Tibial artery (tissue), 4 donors: ENCODE measurements around the gene DEAF1.

Source experiments
- DNase-seq, 2 donors: peaks; one replicate each; pipeline ENCODE4 v3.0.0-alpha.2; 2019
- H3K27ac ChIP-seq, 2 donors: fragments of 200-600 bp; sonication (generic) in 1 of 2; 1 replicate in 1 of 2; 2 replicates in 1 of 2; pipeline ENCODE4 v1.5.1; 2018 to 2019; ENCODE audit warnings: mild to moderate bottlenecking in 1 of 2
- H3K27me3 ChIP-seq, 2 donors: fragments of 200-600 bp; sonication (generic) in 1 of 2; one replicate each; pipeline versions ENCODE4 v1.5.1 to v1.6.0; 2016 to 2019
- H3K36me3 ChIP-seq, 3 donors: fragments of 200-600 bp; sonication (generic) in 2 of 3; one replicate each; pipeline ENCODE4 v1.5.1; 2016 to 2019; ENCODE audit warnings: mild to moderate bottlenecking in 2 of 3
- H3K4me1 ChIP-seq, 4 donors: fragments of 200-600 bp; sonication (generic) in 2 of 4; 1 replicate in 3 of 4; 2 replicates in 1 of 4; pipeline ENCODE4 v1.5.1; 2016 to 2019
- H3K4me3 ChIP-seq, 2 donors: fragments of 200-600 bp; sonication (generic) in 1 of 2; 1 replicate in 1 of 2; 2 replicates in 1 of 2; pipeline ENCODE4 v1.5.1; 2018 to 2019; ENCODE audit warnings: mild to moderate bottlenecking in 2 of 2
- H3K9me3 ChIP-seq, 3 donors: fragments of 200-600 bp; sonication (generic) in 1 of 3; one replicate each; pipeline ENCODE4 v1.5.1; 2016 to 2019
- intact Hi-C: fragments of 100-400 bp; cut with DNase I; formaldehyde crosslinking; loops from one replicate; pipeline ENCODE4 v1.15.0; 2023; ENCODE audit warnings: low total_unique reads
- TF ChIP-seq, protein P1 (sequence below), 2 experiments: fragments of 200-600 bp in 1 of 2; fragments of 450-650 bp in 1 of 2; IDR thresholded peaks; one replicate each; pipeline ENCODE4 v1.5.1; 2017 to 2019; ENCODE audit warnings: antibody characterized with exemption in 2 of 2, mild to moderate bottlenecking in 1 of 2, moderate library complexity in 1 of 2

Gene DEAF1

GRCh38 chr11:707817-708420, 12.9 kb upstream of the DEAF1 start:
- Histone ChIP-seq H3K4me1 (peaks cover 0 to 73% (median 33%) of the 10 kb centered on the region in 4 donors), H3K27me3 (peaks cover 0 to 56% of the 10 kb centered on the region in 2 donors), H3K36me3 (peaks cover 0 to 10% (median 2%) of the 10 kb centered on the region in 3 donors), H3K9me3 (no peaks in the 10 kb centered on the region), H3K4me3 (no peak overlapping the region), H3K27ac (peak overlapping the region; percentile 80 to 86)
- intact Hi-C loops: no loop called here
- TF ChIP-seq, protein P1, sequence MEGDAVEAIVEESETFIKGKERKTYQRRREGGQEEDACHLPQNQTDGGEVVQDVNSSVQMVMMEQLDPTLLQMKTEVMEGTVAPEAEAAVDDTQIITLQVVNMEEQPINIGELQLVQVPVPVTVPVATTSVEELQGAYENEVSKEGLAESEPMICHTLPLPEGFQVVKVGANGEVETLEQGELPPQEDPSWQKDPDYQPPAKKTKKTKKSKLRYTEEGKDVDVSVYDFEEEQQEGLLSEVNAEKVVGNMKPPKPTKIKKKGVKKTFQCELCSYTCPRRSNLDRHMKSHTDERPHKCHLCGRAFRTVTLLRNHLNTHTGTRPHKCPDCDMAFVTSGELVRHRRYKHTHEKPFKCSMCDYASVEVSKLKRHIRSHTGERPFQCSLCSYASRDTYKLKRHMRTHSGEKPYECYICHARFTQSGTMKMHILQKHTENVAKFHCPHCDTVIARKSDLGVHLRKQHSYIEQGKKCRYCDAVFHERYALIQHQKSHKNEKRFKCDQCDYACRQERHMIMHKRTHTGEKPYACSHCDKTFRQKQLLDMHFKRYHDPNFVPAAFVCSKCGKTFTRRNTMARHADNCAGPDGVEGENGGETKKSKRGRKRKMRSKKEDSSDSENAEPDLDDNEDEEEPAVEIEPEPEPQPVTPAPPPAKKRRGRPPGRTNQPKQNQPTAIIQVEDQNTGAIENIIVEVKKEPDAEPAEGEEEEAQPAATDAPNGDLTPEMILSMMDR (IDR thresholded peaks at IDR 0.05): no peak
- DNase-seq: peak in 1 of 2 donors; percentile 64

DNA sequence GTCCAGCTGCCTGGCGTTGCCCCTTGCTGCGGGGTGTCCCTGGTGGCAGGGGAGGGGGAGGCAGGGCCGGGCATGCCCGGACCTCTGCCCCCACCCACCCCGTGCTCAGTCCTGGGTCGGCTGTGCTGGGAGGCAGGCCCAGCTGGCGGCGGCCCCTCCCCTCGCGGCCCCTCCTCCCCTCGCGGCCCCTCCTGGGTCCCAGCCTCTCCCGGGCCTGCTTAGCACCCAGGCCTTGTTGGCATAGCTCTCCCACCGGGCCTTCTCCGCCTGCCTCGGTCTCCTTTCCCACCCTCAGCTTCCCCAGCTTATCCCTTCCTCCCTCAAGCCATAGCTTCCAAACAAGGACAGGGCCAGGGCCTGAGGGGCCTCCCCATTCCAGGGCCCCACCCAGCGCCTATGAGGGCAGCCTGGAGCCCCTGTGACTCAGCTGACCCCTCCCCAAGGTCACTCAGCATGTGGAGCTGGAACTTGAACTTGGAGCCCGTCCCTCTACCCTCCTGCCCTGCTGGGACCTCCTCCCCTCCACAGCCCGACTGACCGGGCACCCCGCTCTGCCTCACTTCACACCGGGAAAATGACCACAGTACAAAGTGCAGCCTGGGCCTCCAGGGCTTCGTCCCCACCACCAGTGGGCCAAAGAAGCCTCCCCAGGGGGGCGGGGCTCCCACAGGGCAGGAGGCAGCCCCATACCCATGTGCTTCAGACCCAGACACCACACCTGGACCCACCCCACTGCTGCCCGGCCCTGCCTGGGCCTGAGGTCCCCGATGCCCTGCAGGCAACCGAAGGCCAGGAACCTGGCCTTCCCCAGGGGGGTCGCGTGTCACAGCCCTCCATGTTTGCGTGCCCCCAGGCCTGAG, 12.2 kb upstream of the DEAF1 start:
- TF ChIP-seq, protein P1 (IDR thresholded peaks at IDR 0.05): no peak
- H3K4me3 ChIP-seq: peak overlapping the region; percentile 59 to 63
- H3K36me3 ChIP-seq: peaks cover 0 to 11% (median 9%) of the 10 kb centered on the region in 3 donors
- peaks cover 0 to 50% of the 10 kb centered on the region in 2 donors for H3K27me3 ChIP-seq
- H3K27ac ChIP-seq: peak overlapping the region; percentile 80 to 86
- intact Hi-C loops: no loop called here
- no peaks in the 10 kb centered on the region for H3K9me3 ChIP-seq
- H3K4me1 ChIP-seq: peaks cover 0 to 70% (median 39%) of the 10 kb centered on the region in 4 donors
- peak in 1 of 2 donors; percentile 79 for DNase-seq

DNA sequence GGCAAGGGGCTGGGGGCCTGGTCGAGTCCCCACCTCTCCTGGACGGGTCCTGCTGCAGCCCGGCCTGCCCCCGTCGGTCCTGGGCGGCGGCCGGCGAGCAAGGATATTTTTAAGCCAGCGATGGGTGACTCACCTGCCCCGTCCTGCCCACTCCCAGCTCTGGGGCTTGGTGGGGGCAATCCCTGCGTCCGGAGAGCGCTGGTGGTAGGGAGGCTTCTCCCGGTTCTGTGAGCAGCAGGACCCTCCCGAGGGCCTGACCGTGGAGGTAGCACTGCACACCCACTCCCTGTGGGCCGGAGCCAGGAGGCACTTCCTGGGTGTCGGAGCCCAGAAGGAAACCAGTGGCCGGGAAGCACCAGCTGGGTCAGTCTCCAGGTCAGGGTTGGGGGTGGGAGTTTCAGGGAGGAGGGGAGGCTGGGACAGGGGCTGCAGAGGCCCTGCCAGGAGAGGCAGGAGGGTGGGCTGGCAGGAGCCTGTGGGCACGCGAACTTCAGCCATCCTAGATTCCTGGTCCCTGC, 11.5 kb upstream of the DEAF1 start:
- H3K4me1 ChIP-seq: peaks cover 0 to 70% (median 40%) of the 10 kb centered on the region in 4 donors
- peak overlapping the region; percentile 80 to 86 for H3K27ac ChIP-seq
- H3K27me3 ChIP-seq: peaks cover 0 to 50% of the 10 kb centered on the region in 2 donors
- peak in 1 of 2 donors; percentile 80 for DNase-seq
- H3K36me3 ChIP-seq: peaks cover 0 to 17% (median 16%) of the 10 kb centered on the region in 3 donors
- TF ChIP-seq, protein P1 (IDR thresholded peaks at IDR 0.05): no peak
- intact Hi-C loops: no loop called here
- no peaks in the 10 kb centered on the region for H3K9me3 ChIP-seq
- peak overlapping the region; percentile 59 to 63 for H3K4me3 ChIP-seq

DNA sequence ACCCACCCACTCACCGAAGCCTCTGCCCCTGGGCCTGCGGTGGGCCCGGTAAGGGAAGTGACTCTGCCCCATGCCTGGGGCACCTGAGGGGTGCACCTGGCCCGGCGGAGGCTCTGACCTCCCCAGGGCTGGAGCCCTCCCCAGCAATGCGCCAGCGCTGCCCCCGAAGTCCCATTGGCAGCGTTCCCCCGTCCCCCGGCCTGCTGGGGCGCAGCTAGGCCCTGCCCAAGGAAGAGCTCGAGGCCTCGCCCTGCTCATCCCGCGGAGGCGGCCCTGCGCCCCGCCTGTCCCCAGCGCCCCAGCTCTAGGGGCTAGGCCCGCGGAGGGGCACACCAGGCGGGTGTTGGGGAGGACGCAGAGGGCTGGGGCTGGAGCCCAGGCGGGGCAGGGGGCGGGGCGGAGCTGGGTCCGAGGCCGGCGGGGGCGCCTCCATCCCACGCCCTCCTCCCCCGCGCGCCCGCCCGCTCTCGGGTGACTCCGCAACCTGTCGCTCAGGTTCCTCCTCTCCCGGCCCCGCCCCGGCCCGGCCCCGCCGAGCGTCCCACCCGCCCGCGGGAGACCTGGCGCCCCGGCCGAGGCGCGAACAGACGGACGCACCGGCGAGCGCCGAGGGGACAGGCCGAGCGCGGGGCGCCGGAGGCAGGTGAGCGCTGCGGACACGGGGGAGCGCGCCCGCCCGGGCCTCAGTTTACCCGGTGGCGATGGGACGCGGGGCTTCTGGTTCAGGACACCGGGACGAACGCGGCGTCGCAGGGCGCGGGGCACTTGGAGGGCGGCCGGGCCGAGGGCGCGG, 10.8 kb upstream of the DEAF1 start, which contains the start of gene EPS8L2:
Gene EPS8L2 (plus strand): TSS at position 586 of the 793 bp plus-strand sequence. CDS start 3,177 bp downstream, outside the sequence.
- DNase-seq: peak in 1 of 2 donors; percentile 69
- Histone ChIP-seq H3K9me3 (no peaks in the 10 kb centered on the region), H3K4me3 (peak within 1 kb of the TSS; percentile 59 to 63), H3K4me1 (peaks cover 0 to 70% (median 40%) of the 10 kb centered on the region in 4 donors), H3K36me3 (peaks cover 0 to 21% (median 18%) of the 10 kb centered on the region in 3 donors), H3K27ac (peak within 1 kb of the TSS; percentile 80 to 86), H3K27me3 (peaks cover 0 to 50% of the 10 kb centered on the region in 2 donors)
- TF ChIP-seq, protein P1 (IDR thresholded peaks at IDR 0.05): no peak
- intact Hi-C loops: no loop called here
